NCI-H146 treated with DMSO at 0.1 percent for 48 hours (cell line): Measurements from ENCODE around the gene ITGB4.

Experiments used
- DNase-seq: peaks from one replicate; lab custom pipeline; 2025; ENCODE audit not compliant: unreplicated experiment; lab: John Stamatoyannopoulos, UW

The ITGB4 gene

DNA sequence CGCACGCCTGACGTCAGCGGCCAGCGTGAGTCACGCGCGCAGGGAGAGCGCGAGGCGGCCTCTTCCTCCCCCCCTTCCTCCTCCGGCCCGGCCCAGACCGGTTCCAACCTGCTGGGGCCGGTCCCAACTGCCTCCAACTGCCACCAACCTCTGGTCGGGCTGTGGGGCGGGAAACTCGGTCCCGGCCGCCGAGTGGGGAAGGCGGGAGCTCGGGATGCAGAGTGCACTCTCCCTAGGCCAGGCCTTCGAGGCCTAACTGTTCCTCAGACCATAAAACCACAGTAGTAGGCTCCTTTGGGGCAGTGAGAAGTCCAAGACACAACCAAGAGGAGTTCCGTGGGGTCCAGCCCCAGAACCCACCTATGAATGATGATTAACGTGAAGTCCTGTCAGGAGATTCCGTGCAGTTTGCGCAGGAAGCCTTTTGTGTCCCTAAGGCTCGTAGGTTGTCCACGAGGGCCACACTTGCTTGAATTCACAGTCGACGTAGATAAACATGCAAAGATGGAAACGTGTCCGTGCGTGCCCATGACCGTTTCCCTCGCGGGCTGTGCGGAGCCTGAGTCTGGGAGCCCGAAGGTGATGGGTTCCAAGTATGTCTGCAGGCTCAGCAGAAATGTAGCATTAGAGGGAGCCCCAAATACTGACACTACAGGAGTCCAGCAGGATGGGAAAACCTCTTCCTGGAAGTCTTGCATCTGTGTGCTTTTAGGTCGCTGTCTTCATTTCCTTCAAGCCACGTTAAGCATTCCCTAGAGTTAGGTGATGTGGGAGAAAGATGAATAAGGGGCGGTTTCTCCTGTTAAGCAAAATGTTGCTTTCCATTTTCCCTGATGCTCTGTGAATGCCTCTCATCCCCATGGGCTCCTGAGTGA, 64.0 kb downstream of the ITGB4 start:
- DNase-seq: peak; percentile 85

DNA sequence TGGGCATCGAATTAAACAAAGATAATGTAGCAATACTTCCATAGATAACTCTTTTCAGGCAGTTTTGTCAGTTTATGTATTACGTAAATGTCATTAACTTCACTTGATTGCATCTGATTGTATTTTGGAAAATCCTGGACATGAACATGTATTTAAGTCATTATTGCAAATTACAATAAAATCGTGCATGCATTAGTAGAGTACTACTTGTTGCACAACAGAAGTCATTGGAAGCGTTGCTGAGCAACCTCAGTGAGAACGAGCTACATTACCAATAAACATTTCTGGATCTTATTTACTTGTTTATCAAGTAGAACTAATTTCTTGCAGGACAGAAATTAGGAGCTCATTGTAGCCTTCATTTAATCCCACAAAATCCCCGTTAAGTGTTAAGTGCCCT, 70.0 kb downstream of the ITGB4 start:
- no peak for DNase-seq

DNA sequence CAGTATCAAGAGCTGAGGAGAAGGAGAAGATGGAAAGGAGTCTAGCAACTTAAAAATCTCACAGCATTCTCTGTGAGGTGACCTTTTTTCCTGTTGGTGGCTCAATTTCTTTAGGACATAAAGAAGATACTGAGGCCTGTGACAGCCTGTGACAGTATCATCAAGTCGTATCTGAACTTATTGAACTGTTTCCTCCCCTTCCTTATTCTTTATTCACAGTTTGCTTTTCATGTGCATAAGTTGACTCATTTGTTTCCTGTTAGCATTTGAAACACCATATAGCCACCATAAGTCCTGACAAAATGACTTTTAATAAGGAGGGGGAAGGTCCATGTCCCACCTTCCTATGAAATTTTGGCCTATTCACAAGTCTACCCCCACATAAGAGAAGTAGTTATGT, 72.2 kb downstream of the ITGB4 start:
- no peak for DNase-seq

DNA sequence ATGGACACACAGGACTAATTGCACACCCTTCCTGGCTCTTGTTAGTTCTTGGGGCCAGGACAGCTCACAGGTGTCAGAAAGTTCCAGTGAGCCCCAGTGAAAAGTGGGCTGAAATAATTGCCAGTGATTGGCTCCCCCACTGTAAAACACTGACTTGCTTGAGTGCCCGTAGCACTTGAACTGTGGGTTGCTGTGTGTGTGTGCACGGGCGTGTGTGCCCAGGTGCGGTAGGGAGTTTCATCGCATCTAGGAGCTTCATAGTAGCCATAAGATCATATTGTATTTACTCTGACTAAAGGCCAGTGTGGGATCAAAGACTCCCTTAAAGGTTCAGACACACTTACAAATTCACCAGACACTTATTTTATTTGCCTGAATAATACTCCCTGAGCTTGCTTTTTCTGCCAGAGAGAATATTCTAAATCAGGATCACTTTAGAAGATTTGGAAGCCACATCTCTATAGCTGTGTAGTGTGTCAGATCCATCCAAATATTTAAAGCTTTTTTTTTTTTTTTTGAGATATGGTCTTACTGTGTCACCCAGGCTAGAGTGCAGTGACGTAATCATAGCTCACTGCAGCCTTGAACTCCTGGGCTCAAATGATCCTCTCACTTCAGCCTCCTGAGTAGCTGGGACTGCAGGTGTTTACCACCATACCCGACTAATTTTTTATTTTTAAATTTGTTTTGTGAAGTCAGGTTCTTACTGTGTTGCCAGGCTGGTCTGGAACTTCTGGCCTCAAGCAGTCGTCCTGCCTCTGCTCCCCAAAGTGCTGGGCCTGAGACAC, 74.8 kb downstream of the ITGB4 start:
- no peak for DNase-seq

DNA sequence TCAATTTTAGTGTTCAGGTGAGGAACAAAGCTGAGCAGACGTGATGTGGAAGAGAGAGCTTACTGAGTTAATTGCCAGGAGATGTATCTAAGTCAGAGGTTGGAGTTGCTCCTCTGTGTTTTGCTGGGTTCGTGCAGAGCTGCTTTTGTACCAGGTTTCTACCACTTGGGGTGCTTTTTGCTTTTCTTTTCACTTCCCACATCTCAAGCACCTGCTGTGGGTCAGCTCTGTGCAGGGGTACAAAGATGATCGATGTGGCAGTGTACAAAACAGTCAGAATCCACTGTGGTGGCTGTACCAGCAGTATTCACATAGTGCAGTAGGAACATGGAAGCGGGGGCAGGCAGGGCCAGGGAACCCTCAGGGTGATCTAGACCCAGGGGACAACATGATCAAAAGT, 78.1 kb downstream of the ITGB4 start:
- DNase-seq: no peak

DNA sequence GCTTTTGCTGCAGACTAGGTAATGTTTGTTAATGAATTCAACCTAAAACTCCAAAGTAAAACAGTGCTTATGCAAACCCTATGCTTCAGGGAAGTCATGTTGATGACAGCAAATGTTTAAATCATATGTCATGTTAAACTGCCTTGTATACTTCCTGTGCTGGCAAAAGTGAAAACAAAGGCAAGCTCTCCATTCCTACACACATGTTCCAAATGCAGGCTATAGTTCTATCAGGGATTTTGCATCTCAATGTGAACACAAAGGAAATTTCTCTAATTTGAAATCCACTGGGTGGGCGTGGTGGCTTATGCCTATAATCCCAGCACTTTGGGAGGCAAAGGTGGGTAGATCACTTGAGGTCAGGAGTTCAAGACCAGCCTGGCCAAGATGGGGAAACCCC, 82.6 kb downstream of the ITGB4 start:
- no peak for DNase-seq

DNA sequence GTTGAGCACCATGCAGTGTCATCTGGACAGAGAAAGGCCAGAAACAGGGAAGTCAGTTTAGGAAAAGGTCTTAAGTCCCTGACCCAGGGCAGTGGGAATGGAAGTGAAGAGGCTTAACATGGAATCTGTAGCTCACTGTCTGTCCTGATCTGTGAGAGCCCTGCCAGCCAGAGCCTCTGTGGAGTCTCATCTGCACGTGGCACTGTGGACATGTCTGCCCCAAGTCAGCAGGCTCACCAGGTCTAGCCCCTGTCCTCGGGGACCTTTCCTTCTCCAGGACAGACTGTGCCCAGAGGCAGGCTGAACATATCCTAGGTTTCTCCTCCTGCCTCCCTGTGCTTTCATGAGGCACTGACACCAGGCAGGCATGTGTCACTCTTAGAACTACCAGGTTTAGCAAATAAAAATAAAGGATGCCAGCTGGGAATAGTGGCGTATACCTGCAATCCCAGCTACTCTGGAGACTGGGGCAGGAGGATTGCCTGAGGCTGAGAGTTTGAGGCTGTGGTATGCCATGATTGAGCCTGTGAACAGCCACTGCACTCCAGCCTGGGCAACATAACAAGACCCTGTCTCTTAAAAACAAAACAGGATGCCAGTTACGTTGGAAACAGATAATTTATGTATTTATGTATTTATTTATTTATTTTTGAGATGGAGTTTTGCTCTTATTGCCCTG, 85.7 kb downstream of the ITGB4 start:
- no peak for DNase-seq
